Peyer's patch (tissue), 4 donors: ENCODE measurements around the gene KCNJ6.
"Not testable (repeated sequence)": the region's sequence is repeated elsewhere in the genome, so short reads cannot be mapped to it uniquely, and the experiment has no call there.

Source experiments
- POLR2A ChIP-seq, 2 donors: fragments of 450-650 bp; IDR thresholded peaks; one replicate each; pipeline ENCODE4 v1.5.1; 2017; ENCODE audit warnings: antibody characterized with exemption in 2 of 2, mild to moderate bottlenecking in 2 of 2, moderate library complexity in 2 of 2
- TF ChIP-seq, protein P1 (sequence below), 6 experiments: fragments of 450-650 bp in 4 of 6; fragments of 200-600 bp in 2 of 6; sonication (generic) in 1 of 6; IDR thresholded peaks; one replicate each; pipeline ENCODE4 v1.5.1; 2017 to 2019; ENCODE audit warnings: antibody characterized with exemption in 6 of 6, mild to moderate bottlenecking in 3 of 6, moderate library complexity in 1 of 6

DNA sequence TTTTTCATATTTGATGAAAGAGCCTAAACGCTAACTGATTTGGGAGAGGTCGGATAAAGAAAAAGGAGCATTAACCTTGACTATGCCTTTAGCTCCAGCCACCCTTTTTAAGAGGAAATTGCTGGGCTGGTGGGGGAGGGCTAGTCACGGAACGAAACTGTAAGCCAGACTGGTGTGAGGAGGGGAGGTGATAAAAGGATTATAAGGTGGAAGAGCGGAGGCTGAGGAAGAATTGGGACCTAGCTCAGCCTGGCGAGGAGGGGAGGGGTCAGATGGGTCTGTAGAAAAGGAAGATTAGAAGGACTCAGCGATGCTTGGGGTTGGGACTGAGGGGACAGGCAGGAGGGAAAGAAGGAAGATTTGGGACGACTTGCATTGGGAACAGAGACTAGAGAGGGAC is 325.4 kb downstream of the KCNJ6 start:
- TF ChIP-seq, protein P1, sequence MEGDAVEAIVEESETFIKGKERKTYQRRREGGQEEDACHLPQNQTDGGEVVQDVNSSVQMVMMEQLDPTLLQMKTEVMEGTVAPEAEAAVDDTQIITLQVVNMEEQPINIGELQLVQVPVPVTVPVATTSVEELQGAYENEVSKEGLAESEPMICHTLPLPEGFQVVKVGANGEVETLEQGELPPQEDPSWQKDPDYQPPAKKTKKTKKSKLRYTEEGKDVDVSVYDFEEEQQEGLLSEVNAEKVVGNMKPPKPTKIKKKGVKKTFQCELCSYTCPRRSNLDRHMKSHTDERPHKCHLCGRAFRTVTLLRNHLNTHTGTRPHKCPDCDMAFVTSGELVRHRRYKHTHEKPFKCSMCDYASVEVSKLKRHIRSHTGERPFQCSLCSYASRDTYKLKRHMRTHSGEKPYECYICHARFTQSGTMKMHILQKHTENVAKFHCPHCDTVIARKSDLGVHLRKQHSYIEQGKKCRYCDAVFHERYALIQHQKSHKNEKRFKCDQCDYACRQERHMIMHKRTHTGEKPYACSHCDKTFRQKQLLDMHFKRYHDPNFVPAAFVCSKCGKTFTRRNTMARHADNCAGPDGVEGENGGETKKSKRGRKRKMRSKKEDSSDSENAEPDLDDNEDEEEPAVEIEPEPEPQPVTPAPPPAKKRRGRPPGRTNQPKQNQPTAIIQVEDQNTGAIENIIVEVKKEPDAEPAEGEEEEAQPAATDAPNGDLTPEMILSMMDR (IDR thresholded peaks at IDR 0.05): not testable (repeated sequence)
- not testable (repeated sequence) for TF ChIP-seq POLR2A (IDR thresholded peaks at IDR 0.05)
